T follicular helper cell (primary cell): ENCODE results near the gene ETFB.

Experiments
- DNase-seq: peaks from one replicate; pipeline ENCODE4 v3.0.0-alpha.2; 2020; ENCODE audit warnings: low read depth

Gene ETFB

DNA sequence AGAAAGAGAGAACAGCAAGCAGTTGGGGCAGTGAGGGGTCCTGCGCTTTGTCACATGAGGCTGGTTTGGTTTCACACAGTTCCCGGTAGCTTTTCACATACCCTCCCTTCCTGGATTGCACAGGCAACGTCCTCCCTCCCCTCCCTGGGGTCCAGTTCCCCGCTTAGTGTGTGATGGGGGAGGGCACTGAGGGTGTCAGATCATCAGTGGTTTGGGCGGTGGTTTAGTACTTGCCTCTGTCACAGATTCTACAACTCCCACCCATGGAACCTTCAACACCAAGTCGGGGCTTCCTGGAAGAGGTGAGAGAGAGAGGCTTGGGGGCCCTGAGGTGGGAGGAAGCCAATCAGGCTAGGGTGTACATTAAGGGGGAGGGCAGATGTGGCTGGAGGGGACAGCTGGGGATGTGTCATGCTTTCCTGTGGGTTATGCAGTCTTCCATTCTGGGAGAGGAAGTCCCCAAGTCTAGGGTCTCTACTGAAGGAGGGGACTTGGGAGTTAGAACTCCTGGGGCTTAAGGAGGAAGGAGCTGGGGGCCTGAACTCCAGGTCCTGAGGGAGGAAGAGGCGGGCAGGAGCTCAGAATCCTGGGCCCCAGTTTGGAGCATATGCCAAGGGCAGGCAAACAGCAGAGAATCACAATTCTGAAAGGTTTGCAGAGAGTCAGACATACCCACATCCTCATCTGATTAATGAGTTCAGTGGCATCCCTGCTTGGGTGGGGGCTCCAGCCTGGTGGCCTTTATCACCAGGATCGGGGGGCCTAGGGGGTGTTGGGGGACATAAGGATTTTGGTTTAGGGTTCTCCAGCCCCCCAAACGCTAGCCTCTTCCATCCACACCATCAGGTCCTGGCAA, 6.7 kb upstream of the ETFB start, which contains the start of gene NKG7:
Gene NKG7 (minus strand): TSS at position 6 of the 856 bp plus-strand sequence. CDS start 119 bp downstream, outside the sequence.
- DNase-seq = no peak

DNA sequence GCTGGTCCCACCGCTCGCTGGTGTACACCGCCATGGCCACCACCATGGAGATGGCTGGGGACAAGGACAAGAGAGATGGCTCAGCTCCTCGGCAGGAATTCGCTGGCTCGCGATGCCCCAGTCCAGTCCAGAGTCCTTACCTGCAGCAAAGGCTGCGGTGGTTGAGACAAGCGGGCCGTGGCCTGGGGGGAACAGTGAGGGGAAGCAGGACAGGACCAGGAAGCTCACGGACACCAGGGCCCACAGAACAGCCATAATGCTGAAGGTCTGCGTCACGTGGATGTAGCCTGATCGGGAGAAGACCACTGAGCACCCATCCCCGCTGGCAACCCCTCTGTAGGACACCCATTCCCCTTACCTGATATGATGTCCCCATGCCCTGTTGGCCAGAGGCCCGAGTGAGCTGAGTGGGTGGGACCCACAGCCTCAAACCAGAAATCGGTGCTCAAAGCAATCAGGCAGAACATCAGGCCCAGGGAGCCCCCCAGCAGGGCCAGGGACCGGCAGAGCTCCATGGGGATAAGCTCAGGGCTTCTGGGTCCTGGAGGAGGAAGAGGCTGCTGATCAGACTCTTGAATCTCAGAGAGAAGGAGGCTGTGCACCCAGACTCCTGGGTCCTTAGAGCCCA, 5.9 kb upstream of the ETFB start:
- no peak for DNase-seq

GRCh38 chr19:51371186-51371690, 5.0 kb upstream of the ETFB start:
- no peak for DNase-seq

- no peak for DNase-seq
Observed at GRCh38 chr19:51370230-51370629, 4.0 kb upstream of the ETFB start.

DNA sequence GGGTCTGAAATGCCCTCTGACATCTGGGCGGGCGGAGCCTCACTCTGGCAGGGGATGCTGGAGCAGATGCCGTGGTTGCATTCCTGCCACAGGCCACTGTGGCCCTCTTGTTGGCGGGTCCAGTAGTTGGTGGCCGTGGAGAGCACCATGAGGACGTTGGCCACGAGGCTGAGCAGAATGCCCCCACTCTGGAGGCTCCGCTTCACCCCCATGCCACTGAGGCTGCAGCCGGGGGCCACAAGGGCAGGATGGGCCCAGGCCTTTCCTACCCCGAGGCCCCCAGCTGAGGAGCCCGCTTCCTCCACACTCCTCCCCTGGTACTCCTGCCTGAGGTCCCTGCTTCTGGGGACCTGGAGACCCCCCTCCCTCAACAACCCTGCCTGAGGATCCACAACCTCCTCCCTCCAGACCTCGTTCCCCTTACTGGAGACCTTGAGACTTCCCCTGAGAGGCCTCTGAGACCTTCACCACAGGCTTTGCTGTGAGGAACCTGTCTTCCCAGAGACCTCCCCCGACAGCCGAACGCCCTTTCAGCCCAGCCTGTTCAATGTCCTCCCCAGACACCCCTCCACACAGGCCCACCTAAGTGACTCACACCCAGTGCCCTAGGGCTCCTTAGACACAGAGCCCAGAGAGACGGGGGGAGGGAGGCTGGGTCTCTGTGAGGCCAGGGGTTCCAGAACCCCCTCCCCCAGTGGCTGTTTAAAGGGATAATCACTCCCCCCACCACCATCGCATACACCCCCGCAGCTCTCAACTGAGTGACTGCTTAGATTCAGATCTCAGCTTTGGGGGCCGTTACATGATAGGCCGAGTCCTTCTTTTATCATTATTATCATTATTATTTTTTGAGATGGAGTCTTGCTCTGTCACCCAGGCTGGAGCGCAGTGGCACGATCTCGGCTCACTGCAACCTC, 2.4 kb upstream of the ETFB start, which contains the start of gene CLDND2:
Gene CLDND2 (minus strand): TSS at position 638 of the 917 bp plus-strand sequence. CDS start 426 bp downstream, at position 212.
- no peak for DNase-seq

DNA sequence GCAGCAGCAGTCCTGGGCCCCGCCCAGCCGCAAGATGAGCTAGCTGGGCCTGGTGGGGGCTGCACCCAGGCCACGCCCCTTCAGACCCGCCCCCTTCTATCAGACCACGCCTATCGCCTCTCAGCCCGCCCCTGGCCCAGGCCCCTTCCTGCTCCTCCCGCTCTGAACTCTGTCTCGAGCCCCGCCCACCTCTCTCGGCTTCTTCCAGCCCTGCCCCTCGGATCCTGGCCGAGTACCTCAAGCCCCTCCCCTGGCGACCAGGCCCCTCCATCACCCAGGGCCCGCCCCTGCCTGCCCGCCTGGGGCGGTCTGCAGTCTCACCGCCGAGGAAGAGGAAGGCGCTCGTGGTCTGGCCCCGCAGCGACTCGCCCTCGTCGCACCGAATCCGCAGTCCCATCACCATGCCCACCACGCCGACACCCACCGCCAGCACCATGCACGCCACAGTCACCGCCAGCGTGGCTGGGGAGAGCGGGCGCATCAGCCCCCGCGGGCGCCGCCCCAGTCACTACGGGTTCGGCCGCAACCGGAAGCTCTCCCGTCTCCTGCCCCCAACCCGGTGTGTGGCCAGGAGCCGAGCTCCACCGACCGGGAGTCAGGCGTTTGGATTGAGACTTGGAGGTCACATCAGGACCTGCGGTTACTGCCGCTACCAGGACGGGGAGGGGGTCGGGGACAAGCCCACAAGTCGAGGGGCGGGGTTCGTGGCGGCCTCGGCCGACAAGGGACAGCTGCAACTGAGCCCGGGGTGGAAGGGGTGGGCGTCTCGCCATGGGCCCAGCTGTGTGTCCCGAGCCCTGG, 1.6 kb upstream of the ETFB start:
- peak; percentile 88 for DNase-seq

DNA sequence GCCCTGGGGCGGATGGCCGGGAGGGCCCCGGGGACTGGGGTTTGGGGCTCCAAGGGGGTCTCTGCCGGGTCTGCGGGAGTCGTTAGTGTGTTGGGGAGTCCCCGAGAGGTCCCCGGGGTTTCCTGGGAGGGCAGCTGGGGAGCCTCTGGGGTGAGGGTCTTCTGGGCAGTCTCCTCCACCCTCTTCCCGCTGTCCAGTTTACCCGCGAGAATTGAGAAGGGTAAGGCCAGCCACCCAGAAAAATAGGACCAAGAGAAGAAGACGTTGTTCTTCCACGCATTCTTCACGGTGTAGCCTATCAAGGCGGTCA, 1.0 kb upstream of the ETFB start:
- DNase-seq = no peak

- DNase-seq = peak; percentile 87
Observed at GRCh38 chr19:51366389-51367254, 434 bp upstream of the ETFB start.

DNA sequence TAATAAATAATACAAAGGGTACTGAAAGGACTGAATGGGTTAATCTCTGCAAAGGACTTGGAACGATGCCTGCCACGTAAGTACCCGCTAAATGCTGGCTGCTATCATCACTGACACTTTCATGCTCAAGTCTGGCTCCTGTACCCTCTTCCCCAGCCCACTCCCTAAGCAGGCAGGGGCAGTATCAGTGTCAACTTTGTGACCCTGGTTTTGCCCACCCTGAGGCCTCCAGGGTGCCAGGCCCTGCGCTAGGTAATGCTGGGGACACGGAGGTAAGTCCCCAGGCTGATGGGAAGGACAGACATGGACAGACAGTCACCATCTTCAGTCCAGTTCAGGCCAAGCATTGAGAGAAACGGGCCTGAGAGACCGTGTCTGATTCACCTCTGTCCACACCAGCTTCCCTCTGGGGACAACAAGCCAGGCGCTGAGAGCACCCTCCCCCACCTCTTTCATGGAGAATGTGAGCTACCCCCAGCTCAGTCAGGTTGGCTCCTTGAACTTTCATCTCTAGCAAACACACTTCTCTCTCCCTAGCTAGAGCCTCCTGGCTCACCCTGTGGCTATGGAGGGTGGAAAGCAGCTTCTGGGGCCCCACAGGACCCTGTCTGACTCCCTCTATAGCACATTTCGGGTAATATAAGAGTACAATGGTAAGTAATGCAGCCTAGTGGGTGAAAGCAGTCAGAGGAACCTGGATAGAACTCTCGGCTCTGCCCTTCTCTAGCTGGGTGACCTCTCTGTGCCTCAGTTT, 800 bp downstream of the ETFB start:
- DNase-seq = no peak

GRCh38 chr19:51364200-51365106, 1.7 kb downstream of the ETFB start:
- DNase-seq = no peak

DNA sequence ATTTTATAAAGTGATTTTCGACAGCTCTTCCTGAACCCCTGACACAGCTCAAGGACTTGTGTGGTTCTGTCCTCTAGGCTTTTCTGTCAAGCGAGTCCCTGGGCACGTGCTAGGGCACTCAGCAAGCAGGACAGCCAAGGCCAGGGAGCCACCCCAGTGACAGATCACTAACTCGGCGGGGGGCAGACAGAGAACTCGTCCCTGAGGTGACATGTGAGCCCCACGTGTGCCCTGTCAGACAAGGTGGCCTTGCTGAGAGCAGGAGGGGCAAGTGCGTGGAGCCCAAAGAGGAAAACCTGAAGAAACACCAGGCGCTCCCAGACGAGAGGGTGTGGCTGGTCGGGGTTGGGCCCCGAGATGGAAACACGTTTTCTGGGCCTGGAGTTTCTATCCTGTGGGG, 4.9 kb downstream of the ETFB start:
- no peak for DNase-seq

DNA sequence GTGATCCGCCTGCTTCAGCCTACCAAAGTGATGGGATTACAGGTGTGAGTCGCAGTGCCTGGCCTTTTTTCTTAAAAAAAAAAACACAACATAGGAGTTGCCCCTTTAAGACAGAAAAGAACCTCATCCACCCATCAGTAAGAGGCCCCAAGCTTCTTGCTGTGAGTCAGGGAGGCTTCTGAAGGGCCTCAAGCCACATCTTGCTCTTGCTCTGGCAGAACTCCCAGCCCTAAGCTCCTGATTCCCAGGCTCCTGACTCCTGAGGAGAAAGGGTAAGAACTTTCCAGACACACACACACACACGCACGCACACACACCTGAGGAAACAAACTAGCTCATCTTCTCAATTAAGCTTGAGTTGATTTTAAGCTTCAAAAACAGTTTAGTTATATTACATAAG, 6.9 kb downstream of the ETFB start:
- no peak for DNase-seq

- no peak for DNase-seq
Observed at GRCh38 chr19:51357952-51358351, 8.2 kb downstream of the ETFB start.

GRCh38 chr19:51356159-51356801, 9.9 kb downstream of the ETFB start:
- DNase-seq = no peak

GRCh38 chr19:51354742-51355148, 11.4 kb downstream of the ETFB start:
- no peak for DNase-seq

- DNase-seq = no peak
Observed at GRCh38 chr19:51354103-51354741, 12.0 kb downstream of the ETFB start.

- DNase-seq = no peak
Observed at GRCh38 chr19:51352783-51353360, 13.3 kb downstream of the ETFB start.
